GM13977 (cell line): ENCODE results near the gene LDB3.
"Not testable (repeated sequence)": the region's sequence is repeated elsewhere in the genome, so short reads cannot be mapped to it uniquely, and the experiment has no call there.

Experiments
- DNase-seq: peaks from one replicate; pipeline ENCODE4 v3.0.0; 2012; ENCODE audit warnings: low spot score
- CTCF ChIP-seq: IDR thresholded peaks from 2 replicates; pipeline ENCODE4 v1.5.1; 2012; ENCODE audit warnings: mild to moderate bottlenecking, control low read depth; ENCODE audit not compliant: insufficient read depth; ENCODE audit errors: extremely low read depth, missing control alignments
- in situ Hi-C: fragments of 300-500 bp; cut with MboI; formaldehyde crosslinking; loops from one replicate; pipeline ENCODE4 v1.12.0; 2022; ENCODE audit warnings: low sequenced_read_pairs, low pct_unique_long_range_greater_than_20kb, mixed read lengths, inconsistent platforms; ENCODE audit not compliant: unreplicated experiment

The LDB3 gene

GRCh38 chr10:86636311-86636710 lies 32.0 kb upstream of the LDB3 start:
- TF ChIP-seq CTCF = no peak
- in situ Hi-C loops = no loop called here
- no peak for DNase-seq

- no peak for DNase-seq
- no peak for TF ChIP-seq CTCF
- in situ Hi-C loops = no loop called here
Observed at GRCh38 chr10:86642021-86642420, 26.3 kb upstream of the LDB3 start.

GRCh38 chr10:86642499-86642898 lies 25.8 kb upstream of the LDB3 start:
- TF ChIP-seq CTCF = no peak
- in situ Hi-C loops = no loop called here
- no peak for DNase-seq

GRCh38 chr10:86644152-86644793 lies 24.0 kb upstream of the LDB3 start:
- in situ Hi-C loops = no loop called here
- peak; percentile 18 for DNase-seq
- TF ChIP-seq CTCF = peak; percentile 33

GRCh38 chr10:86644794-86645445 lies 23.4 kb upstream of the LDB3 start:
- in situ Hi-C loops = no loop called here
- TF ChIP-seq CTCF = no peak

GRCh38 chr10:86645621-86646165 lies 22.6 kb upstream of the LDB3 start:
- in situ Hi-C loops = not testable (repeated sequence)

More at GRCh38 chr10:86644794-86645445, 23.4 kb upstream of the LDB3 start:
- DNase-seq = no peak

GRCh38 chr10:86646532-86646931 lies 21.8 kb upstream of the LDB3 start:
- in situ Hi-C loops = no loop called here
- no peak for DNase-seq
- TF ChIP-seq CTCF = no peak

More at GRCh38 chr10:86645621-86646165, 22.6 kb upstream of the LDB3 start:
- DNase-seq = not testable (repeated sequence)
